Nephron progenitor cell (in vitro differentiated cells): ENCODE data around the gene ASIC3.

ENCODE experiments used
- DNase-seq: peaks from one replicate; pipeline ENCODE4 v3.0.0; 2021
- H3K27ac Mint-ChIP-seq: 2 replicates; pipeline ENCODE4 v1.8.0; 2021; ENCODE audit warnings: mild to moderate bottlenecking, moderate library complexity, mixed read lengths
- H3K27me3 Mint-ChIP-seq: 2 replicates; pipeline ENCODE4 v1.8.0; 2021; ENCODE audit warnings: mild to moderate bottlenecking, low read depth, mixed read lengths; ENCODE audit not compliant: poor library complexity
- H3K36me3 Mint-ChIP-seq: 2 replicates; pipeline ENCODE4 v1.8.0; 2021; ENCODE audit warnings: low read depth, mixed read lengths
- H3K4me1 Mint-ChIP-seq: 2 replicates; pipeline ENCODE4 v1.8.0; 2021; ENCODE audit warnings: mixed read lengths
- H3K4me3 Mint-ChIP-seq: 2 replicates; pipeline ENCODE4 v1.8.0; 2021; ENCODE audit warnings: mild to moderate bottlenecking, moderate library complexity, mixed read lengths
- H3K9me3 Mint-ChIP-seq: 2 replicates; pipeline ENCODE4 v1.8.0; 2021; ENCODE audit warnings: mild to moderate bottlenecking, moderate library complexity, mixed read lengths
- TF ChIP-seq, protein P1 (sequence below): fragments of 200-600 bp; sonication (generic); IDR thresholded peaks from 2 replicates; pipeline ENCODE4 v1.5.0; 2021; ENCODE audit warnings: antibody characterized with exemption

Gene ASIC3

DNA sequence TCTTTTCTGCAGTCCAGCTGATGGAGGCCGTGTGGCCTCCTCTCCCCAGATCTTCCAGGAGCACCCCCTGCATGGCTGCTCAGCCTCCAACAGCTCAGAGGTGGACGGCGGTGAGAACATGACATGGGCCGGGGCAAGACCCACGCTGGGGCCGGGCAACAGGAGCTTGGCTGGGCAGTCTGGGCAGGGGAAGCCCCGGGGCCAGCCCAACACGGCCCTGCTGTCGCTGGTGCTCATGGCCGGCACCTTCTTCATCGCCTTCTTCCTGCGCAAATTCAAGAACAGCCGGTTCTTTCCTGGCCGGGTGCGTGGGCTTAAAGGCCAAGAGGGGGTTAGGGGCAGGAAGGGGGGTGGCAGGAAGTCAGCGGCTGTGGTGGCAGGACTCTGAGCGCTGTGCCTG lies 25.7 kb downstream of the ASIC3 start:
- peaks cover 11% of the 10 kb centered on the region for H3K4me1 Mint-ChIP-seq
- H3K27me3 Mint-ChIP-seq = no peaks in the 10 kb centered on the region
- H3K4me3 Mint-ChIP-seq = no peak overlapping the region
- no peak for DNase-seq
- no peak overlapping the region for H3K27ac Mint-ChIP-seq
- TF ChIP-seq, protein P1, sequence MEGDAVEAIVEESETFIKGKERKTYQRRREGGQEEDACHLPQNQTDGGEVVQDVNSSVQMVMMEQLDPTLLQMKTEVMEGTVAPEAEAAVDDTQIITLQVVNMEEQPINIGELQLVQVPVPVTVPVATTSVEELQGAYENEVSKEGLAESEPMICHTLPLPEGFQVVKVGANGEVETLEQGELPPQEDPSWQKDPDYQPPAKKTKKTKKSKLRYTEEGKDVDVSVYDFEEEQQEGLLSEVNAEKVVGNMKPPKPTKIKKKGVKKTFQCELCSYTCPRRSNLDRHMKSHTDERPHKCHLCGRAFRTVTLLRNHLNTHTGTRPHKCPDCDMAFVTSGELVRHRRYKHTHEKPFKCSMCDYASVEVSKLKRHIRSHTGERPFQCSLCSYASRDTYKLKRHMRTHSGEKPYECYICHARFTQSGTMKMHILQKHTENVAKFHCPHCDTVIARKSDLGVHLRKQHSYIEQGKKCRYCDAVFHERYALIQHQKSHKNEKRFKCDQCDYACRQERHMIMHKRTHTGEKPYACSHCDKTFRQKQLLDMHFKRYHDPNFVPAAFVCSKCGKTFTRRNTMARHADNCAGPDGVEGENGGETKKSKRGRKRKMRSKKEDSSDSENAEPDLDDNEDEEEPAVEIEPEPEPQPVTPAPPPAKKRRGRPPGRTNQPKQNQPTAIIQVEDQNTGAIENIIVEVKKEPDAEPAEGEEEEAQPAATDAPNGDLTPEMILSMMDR = no peak
- H3K36me3 Mint-ChIP-seq = peaks cover 22% of the 10 kb centered on the region
- H3K9me3 Mint-ChIP-seq = no peaks in the 10 kb centered on the region

DNA sequence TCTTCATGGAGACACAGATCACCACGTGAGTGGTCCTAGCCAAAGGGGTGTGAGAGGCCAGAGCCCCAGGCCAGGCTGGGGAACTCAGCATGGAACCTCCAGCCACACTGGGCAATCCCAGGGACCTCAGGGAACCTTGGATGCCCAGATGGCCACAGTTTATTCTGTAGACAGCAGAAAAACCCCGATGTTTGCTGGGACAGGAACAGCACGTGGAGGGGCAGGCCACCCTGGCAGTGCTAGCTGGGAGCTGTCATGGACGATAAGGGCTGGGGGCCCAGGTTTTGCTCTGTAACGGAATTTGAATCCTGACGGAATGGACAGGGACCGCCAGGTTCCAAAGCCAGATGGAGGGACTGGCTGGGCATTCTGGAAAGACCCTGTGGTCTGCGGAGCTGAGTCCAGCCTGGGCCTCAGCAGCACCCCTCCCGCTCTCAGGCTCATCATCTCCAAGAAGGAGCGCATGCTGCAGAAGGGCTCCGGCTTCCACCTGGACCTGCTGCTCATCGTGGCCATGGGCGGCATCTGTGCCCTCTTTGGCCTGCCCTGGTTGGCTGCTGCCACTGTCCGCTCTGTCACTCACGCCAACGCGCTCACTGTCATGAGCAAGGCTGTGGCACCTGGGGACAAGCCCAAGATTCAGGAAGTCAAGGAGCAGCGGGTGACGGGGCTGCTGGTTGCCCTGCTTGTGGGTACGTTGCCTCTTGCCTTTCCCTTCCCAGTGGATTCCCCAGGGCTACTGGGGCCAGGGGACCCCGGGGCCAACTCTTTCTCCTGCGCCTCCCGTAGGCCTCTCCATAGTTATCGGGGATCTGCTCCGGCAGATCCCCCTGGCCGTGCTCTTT lies 26.7 kb downstream of the ASIC3 start:
- Mint-ChIP-seq H3K4me1 (peaks cover 22% of the 10 kb centered on the region), H3K4me3 (no peak overlapping the region), H3K27me3 (no peaks in the 10 kb centered on the region), H3K27ac (no peak overlapping the region), H3K9me3 (no peaks in the 10 kb centered on the region), H3K36me3 (peaks cover 16% of the 10 kb centered on the region)
- TF ChIP-seq, protein P1 = no peak
- DNase-seq = no peak

DNA sequence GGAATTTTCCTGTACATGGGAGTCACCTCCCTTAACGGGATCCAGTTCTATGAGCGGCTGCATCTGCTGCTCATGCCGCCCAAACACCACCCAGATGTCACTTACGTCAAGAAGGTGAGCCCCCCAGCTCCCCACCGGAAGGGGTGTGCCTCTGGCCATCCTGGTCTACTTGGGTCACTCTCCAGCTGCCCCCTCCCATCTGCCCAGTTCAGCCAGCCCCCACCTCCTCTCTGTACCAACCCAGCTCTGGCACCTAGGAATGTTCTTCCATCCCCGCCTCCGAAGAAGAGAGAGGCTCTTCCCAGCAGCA lies 27.3 kb downstream of the ASIC3 start:
- Mint-ChIP-seq H3K36me3 (peaks cover 16% of the 10 kb centered on the region), H3K27ac (no peak overlapping the region), H3K4me1 (peaks cover 23% of the 10 kb centered on the region), H3K27me3 (no peaks in the 10 kb centered on the region), H3K9me3 (no peaks in the 10 kb centered on the region), H3K4me3 (no peak overlapping the region)
- TF ChIP-seq, protein P1 = no peak
- DNase-seq = no peak

DNA sequence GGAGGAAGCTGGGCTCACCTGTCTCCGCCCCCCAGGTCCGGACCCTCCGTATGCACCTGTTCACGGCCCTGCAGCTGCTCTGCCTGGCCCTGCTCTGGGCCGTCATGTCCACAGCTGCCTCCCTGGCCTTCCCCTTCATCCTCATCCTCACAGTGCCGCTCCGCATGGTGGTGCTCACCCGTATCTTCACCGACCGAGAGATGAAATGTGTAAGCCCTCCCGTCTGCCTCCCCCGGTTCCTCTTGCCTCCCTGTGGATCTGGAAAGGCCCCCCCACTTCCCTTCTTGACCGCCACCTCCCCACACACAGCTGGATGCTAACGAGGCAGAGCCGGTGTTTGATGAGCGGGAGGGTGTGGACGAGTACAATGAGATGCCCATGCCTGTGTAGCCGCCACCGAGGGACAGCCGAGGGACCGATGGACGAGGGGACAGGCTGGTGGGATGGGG lies 27.7 kb downstream of the ASIC3 start:
- Mint-ChIP-seq H3K4me3 (no peak overlapping the region), H3K27ac (no peak overlapping the region), H3K27me3 (no peaks in the 10 kb centered on the region), H3K4me1 (peaks cover 23% of the 10 kb centered on the region), H3K36me3 (peaks cover 16% of the 10 kb centered on the region), H3K9me3 (no peaks in the 10 kb centered on the region)
- TF ChIP-seq, protein P1 = no peak
- no peak for DNase-seq

DNA sequence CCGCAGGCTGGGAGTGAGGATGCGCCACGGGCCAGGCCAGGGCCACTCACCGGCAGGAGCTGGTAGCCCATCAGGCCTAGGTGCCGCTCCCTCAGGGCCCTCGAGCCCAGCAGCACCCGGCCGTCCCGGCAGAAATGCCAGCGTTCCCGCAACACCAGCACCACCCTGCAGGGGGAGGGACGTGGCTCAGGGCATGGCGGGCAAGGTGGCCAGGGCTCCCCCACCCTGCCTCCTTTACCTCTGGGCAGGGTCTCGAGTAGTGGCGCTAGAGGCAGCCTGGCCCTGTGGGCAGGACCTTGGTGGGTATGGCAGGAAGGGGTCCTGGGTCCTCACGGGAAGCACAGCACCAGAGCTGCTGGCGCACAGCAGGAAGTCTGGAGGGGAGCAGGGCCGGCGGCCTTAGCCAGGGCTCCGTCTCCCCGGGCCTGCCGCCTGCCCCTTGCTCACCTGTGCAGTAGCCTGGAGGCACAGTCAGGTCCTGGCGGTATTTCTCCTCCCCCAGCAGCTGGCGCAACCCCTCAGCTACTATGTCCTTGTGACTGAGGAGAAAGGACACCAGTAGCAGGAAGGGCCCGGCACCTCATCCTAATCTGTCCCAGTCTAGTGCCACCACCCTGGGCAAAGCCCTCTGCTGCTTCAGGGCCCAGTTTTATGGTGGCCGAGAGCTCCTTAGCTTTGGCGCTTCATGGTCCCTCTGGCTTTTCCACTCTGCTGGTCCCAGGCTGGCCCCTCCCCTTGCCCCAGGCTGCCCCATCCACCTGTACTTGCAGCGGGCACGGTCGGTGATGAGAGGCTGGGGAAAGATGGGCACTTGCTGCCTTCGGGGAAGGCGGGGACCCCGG lies 28.8 kb downstream of the ASIC3 start:
- peaks cover 12% of the 10 kb centered on the region for H3K36me3 Mint-ChIP-seq
- H3K4me1 Mint-ChIP-seq = peaks cover 31% of the 10 kb centered on the region
- H3K27me3 Mint-ChIP-seq = no peaks in the 10 kb centered on the region
- H3K9me3 Mint-ChIP-seq = no peaks in the 10 kb centered on the region
- no peak for DNase-seq
- H3K27ac Mint-ChIP-seq = no peak overlapping the region
- TF ChIP-seq, protein P1 = peak; percentile 34
- no peak overlapping the region for H3K4me3 Mint-ChIP-seq
